ENCODE measurements around the gene SEMA5A.

SEMA5A gene

DNA sequence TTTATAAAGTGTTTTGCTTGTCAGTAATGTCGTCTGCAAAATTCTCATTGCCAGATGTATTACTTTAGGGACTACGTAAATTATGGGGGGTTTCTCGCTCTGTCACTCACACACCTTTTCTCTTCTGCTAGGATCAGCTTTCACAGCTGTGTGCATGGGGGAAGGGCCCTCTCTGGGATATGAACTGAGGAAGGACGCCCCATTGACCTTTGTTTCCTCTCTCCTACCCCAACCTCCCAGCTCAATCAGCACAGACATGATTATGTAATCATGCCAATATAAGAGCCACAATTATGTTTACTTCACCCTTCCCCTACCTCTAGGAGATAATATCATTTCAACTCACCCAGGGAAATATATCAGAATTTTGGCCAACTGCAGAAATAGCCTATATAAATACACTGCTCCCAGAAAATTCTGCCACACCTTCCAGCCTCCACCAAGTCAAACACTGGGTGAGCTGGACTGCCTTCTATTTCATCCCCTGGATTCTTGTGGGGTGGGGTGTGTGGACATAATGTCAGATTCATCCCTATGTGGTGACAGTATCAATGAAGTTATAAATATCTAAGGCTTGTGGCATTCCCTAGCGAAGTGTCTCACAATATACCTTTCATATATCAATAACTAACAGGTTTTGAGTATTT is 12.6 kb upstream of the SEMA5A start:
- TF ChIP-seq POLR2A (IDR thresholded peaks at IDR 0.05; ENCODE audit: low read length) = no peak
- no peak for TF ChIP-seq GATA1 (IDR thresholded peaks at IDR 0.05; ENCODE audit: low read depth, low read length)

GRCh38 chr5:9557696-9558095 is 11.8 kb upstream of the SEMA5A start:
- TF ChIP-seq GATA1 (IDR thresholded peaks at IDR 0.05; ENCODE audit: low read depth, low read length) = no peak
- no peak for DNase-seq

More for the DNA sequence above, 12.6 kb upstream of the SEMA5A start:
- DNase-seq = no peak

- TF ChIP-seq POLR2A (IDR thresholded peaks at IDR 0.05; ENCODE audit: low read length) (no peak), GATA1 (IDR thresholded peaks at IDR 0.05; ENCODE audit: low read depth, low read length) (no peak)
- DNase-seq = no peak
Observed at GRCh38 chr5:9555961-9556360, 10.1 kb upstream of the SEMA5A start.

- DNase-seq = no peak
- TF ChIP-seq POLR2A (IDR thresholded peaks at IDR 0.05; ENCODE audit: low read length) = no peak
Observed at GRCh38 chr5:9554122-9554521, 8.2 kb upstream of the SEMA5A start.

- DNase-seq = no peak
- no peak for TF ChIP-seq POLR2A (IDR thresholded peaks at IDR 0.05; ENCODE audit: low read length)
- TF ChIP-seq GATA1 (IDR thresholded peaks at IDR 0.05; ENCODE audit: low read depth, low read length) = no peak
Observed at GRCh38 chr5:9553561-9553960, 7.7 kb upstream of the SEMA5A start.

- TF ChIP-seq POLR2A (IDR thresholded peaks at IDR 0.05; ENCODE audit: low read length) = no peak
- no peak for DNase-seq
Observed at GRCh38 chr5:9551567-9552537, 6.0 kb upstream of the SEMA5A start.

- no peak for TF ChIP-seq POLR2A (IDR thresholded peaks at IDR 0.05; ENCODE audit: low read length)
- TF ChIP-seq GATA1 (IDR thresholded peaks at IDR 0.05; ENCODE audit: low read depth, low read length) = no peak
Observed at GRCh38 chr5:9549941-9550340, 4.1 kb upstream of the SEMA5A start.

DNA sequence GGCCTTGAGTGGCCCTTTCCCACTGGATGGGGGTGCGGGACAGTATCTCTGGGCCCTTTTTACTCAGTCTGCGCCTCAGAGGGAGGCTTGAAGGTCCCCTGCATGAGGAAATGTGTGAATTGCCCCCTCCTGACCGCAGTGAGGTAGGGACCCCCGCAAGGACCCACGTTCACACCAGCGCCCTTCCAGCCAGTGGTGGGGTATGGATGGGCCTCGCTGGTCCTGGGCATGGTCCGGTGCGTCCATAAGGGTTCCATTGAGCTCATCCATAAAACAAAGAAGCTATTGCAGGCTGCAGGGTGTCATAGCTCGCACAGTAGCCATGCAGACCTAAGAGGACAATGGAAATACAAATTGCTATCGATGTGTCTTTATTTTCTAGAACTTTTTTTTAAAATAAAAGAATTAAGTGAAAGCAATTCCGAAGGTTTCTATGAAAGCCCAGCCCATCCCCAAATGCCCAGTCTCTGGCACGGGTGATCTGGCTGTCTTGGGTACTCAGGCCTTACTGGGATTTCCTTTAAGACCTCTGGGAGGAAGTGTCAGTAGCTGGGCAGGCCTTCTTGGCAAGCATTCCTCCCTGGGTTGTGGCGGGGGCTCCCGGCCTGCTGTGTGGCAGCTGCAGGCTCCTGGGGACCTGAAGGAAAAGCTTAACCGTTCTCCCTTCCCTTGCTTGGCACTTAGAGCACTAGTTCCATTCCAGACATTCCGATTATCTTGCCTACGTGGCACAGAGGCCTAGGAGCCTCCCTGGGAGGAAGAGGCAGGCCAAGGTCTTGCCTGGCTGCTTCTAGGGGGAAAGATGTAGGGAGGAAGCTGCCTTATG is 1.5 kb upstream of the SEMA5A start:
- TF ChIP-seq POLR2A (IDR thresholded peaks at IDR 0.05; ENCODE audit: low read length) (no peak), GATA1 (IDR thresholded peaks at IDR 0.05; ENCODE audit: low read depth, low read length) (no peak)
- DNase-seq = no peak

More at GRCh38 chr5:9549941-9550340, 4.1 kb upstream of the SEMA5A start:
- DNase-seq = no peak

- no peak for TF ChIP-seq GATA1 (IDR thresholded peaks at IDR 0.05; ENCODE audit: low read depth, low read length)
- TF ChIP-seq POLR2A (IDR thresholded peaks at IDR 0.05; ENCODE audit: low read length) = no peak
- no peak for DNase-seq
Observed at GRCh38 chr5:9545136-9545991, 511 bp downstream of the SEMA5A start.

GRCh38 chr5:9544502-9545135 is 1.3 kb downstream of the SEMA5A start:
- DNase-seq = peak; percentile 27 to 49
- TF ChIP-seq POLR2A (IDR thresholded peaks at IDR 0.05; ENCODE audit: low read length) (no peak), GATA1 (IDR thresholded peaks at IDR 0.05; ENCODE audit: low read depth, low read length) (no peak)

GRCh38 chr5:9544056-9544455 is 1.8 kb downstream of the SEMA5A start:
- DNase-seq = no peak
- TF ChIP-seq POLR2A (IDR thresholded peaks at IDR 0.05; ENCODE audit: low read length) (no peak), GATA1 (IDR thresholded peaks at IDR 0.05; ENCODE audit: low read depth, low read length) (no peak)

DNA sequence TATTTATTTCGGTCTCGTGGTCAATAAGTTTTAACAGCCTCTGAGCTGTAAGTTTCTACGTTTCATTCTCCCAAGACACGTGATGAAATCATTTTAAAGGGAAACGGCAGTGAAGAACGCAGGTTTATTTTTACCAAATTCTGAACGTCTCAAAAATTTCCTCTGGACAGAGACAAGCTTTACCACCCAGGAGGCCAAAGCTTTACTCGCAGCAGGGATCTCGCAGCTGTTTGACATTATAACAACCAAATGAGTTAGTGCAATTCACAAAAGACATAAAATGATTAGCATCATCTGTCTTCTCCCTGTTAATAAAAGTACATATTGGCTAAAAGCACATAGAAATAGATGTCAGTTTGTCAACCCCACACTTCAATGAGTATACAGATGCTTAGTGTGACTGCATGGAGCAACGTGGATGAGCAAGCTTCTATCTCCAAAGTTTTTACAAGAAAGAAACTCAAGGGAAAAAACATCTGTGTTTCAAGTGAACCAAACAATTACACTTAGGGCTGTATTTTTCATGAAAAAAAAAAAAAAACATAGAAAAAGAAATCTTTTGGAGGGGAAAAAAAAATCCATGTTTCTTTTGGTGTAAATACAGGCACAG is 2.5 kb downstream of the SEMA5A start:
- DNase-seq = no peak
- TF ChIP-seq GATA1 (IDR thresholded peaks at IDR 0.05; ENCODE audit: low read depth, low read length) = no peak
- no peak for TF ChIP-seq POLR2A (IDR thresholded peaks at IDR 0.05; ENCODE audit: low read length)

Data from erythroblast (primary cell).